HG03457 (cell line): Measurements from ENCODE around the gene TBL1X.

Experiments used
- ATAC-seq: cut with Tn5 transposase; IDR thresholded peaks from one replicate; pipeline ENCODE4 v1.9.1; 2021; ENCODE audit warnings: moderate number of reproducible peaks; ENCODE audit not compliant: unreplicated experiment

Gene TBL1X

GRCh38 chrX:9786798-9787635, 322.2 kb downstream of the TBL1X start:
- ATAC-seq, result no peak

GRCh38 chrX:9788911-9789310, 324.1 kb downstream of the TBL1X start:
- ATAC-seq, result no peak

- ATAC-seq, result no peak
Measured at GRCh38 chrX:9789555-9789954, 324.7 kb downstream of the TBL1X start.
